Fibroblast of mammary gland (primary cell): ENCODE measurements around the gene C21orf58.
"Not testable (repeated sequence)": the region's sequence is repeated elsewhere in the genome, so short reads cannot be mapped to it uniquely, and the experiment has no call there.

Experiments used
- DNase-seq: peaks from one replicate; pipeline ENCODE4 v3.0.0-alpha.2; 2010; ENCODE audit warnings: low read depth
- H3K4me3 ChIP-seq: 2 replicates; pipeline ENCODE4 v1.5.1; 2011; ENCODE audit warnings: low read depth, mild to moderate bottlenecking, low read length, moderate library complexity; ENCODE audit not compliant: control insufficient read depth
- TF ChIP-seq, protein P1 (sequence below): conservative IDR thresholded peaks from 2 replicates; pipeline ENCODE4 v1.5.1; 2011; ENCODE audit warnings: low read depth, low read length, inconsistent platforms; ENCODE audit not compliant: control insufficient read depth, insufficient read depth

Gene C21orf58

DNA sequence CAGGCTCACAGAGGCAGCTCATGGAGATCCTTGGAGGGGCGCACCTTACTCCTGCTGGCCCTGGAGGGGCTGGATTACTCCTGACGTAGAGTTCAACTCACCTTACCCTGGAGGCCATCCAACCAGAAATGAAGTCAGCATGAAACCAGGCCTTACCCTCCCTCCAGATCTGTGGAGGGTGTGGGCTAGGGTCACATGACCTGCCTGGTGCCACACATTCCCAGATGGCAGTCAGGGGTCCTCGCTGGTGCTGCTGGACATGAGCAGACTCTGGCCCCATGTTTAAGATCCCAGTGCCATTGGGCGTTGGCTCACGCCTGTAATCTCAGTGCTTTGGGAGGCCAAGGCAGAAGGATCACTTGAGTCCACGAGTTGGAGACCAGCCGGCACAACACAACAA lies 4.5 kb downstream of the C21orf58 start:
- H3K4me3 ChIP-seq, result no peak overlapping the region
- DNase-seq, result no peak
- TF ChIP-seq, protein P1, sequence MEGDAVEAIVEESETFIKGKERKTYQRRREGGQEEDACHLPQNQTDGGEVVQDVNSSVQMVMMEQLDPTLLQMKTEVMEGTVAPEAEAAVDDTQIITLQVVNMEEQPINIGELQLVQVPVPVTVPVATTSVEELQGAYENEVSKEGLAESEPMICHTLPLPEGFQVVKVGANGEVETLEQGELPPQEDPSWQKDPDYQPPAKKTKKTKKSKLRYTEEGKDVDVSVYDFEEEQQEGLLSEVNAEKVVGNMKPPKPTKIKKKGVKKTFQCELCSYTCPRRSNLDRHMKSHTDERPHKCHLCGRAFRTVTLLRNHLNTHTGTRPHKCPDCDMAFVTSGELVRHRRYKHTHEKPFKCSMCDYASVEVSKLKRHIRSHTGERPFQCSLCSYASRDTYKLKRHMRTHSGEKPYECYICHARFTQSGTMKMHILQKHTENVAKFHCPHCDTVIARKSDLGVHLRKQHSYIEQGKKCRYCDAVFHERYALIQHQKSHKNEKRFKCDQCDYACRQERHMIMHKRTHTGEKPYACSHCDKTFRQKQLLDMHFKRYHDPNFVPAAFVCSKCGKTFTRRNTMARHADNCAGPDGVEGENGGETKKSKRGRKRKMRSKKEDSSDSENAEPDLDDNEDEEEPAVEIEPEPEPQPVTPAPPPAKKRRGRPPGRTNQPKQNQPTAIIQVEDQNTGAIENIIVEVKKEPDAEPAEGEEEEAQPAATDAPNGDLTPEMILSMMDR, result no peak

DNA sequence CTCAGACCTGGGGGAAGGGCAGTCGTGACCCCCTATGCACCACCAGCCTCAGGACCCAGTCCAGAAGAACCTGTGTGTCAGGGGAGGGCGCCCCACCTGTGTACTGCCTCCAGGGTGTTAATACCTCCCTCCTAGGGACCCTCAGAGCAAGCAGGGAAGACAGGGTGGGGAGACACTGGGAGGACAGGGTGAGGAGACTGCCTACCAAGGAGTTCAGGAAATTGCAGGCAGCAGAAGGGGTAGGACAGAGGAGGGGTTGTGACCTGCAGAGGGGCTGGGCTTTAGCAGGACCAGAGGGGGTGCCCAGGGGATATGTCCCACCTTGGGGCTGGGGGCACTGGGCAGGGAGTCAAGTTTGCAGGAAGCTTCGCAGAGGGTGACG lies 5.2 kb downstream of the C21orf58 start:
- TF ChIP-seq, protein P1, result no peak
- DNase-seq, result no peak
- no peak overlapping the region for H3K4me3 ChIP-seq

DNA sequence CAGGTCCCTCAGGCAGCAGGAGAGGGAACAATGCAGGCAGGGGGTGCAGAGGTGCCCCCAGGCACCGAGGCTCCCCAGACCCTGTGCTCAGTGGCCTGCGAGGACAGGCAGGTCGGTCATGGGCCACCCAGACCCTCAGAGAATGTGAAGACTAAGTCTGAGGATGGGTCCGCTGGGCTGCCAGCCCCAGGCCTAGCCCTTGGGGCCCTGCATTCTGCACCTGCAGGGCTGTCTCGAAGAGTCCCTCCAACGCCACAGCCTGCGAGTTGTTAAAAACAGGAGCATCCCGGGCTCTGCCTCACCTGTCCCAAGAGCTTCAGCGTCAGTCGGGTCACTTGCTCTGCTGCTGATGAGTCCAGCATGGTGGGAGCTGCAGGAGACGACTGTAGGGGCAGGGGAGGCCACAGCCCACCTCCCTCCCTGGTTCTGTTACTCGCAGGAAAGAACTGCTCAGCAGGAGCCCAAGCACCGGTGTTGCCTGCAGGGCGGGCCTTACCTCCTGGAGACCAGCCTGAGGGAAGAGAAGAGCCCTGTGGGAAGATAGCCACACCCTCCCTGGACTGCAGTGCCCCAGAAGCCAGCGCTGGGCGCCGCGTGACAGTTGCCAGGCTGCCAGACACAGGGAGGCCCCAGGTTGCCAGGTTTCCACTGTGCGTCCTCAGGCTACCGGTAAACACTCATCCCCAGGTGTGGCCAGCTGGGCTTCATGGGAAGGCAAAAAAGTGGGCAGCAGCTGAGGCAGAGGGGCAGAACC lies 5.8 kb downstream of the C21orf58 start:
- TF ChIP-seq, protein P1, result no peak
- DNase-seq, result no peak
- H3K4me3 ChIP-seq, result no peak overlapping the region

DNA sequence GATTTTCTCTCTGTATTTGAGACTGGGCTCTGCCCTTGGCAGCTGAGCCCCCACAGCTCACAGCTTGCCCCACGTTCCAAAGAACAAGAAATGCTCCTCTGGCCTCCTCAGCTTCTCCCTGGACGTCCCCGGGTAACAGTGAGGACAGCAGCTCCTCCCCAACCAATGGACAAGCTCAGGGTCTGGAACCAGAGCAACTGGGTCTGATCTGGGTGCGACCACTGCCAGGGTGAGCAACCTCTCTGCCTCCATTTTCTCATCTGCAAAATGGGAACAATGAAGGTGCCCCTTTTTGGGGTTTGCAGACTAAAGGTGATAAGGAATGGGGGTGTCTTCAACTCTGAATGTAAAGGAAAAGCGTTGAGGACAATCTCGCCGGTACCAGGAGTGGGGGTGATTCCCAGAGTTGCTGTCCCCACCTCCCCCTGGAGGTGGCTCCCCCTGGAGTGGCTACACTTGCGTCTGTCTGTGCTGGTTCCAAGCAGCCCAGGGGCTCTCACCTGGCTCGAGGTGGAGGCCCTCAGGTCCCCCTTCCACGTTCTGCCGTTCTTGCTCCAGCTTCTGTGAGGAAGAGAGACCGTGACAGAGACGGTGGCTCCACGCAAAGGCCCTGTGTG lies 6.9 kb downstream of the C21orf58 start:
- H3K4me3 ChIP-seq, result no peak overlapping the region
- no peak for DNase-seq
- TF ChIP-seq, protein P1, result no peak

DNA sequence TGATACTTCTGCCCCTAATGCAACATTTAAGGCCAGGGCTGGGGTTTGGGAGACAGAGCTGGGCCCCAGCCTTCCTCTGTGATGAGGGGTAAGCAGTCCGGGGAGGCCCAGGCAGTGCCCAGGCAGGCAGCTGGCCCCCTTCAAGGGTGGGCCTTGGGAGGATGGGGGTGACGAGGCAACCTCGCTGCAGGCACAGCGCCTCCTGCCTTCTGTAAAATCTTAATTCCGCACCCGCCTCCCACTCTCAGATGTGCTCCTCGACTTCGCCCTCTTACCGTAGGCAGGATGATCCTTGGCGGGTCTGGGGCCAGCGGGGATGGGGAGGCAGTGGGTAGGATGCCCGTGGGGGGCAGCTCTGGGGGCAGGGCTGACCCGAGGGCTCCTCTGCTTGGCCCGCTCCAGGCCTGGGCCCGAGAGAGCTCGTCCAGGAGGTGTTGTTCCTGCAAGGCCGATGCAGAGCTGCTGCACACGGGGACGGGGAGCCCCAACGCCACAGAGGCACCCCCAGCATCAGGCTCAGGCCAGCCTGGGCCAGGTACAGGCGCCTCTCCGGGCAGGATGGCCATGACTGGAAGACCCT lies 9.1 kb downstream of the C21orf58 start:
- TF ChIP-seq, protein P1, result no peak
- no peak overlapping the region for H3K4me3 ChIP-seq
- DNase-seq, result no peak

DNA sequence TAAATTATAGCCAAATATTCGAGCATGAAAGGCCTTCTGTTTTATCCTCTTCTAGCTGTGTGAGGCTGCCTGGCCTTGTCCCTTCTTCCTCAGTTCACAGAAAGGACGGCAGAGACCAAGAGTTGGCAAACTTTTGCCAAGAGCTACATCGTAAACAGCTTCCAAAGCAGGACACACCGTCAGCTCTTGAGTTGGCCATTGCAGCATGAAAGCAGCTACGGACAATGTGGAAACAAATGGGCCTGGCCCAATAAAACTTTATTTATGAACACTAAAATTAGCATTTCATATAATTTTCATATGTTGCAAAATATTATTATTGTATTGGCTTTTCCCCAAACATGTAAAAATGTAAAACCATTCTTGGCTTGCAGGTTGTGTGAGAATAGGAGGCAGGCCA lies 10.7 kb downstream of the C21orf58 start:
- TF ChIP-seq, protein P1, result no peak
- no peak for DNase-seq
- no peak overlapping the region for H3K4me3 ChIP-seq

DNA sequence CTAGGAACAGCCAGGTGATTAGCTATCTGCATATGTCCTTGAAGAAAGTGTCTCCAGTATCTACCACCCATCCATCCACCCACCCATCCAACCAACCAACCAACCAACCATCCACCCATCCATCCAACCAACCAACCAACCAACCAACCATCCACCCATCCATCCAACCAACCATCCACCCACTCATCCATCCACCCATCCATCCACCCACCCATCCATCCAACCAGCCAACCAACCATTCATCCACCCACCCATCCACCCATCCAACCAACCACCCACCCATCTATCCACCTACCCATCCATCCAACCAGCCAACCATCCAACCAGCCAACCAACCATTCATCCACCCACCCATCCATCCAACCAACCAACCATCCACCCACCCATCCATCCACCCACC lies 12.1 kb downstream of the C21orf58 start:
- H3K4me3 ChIP-seq, result no peak overlapping the region
- DNase-seq, result no peak
- TF ChIP-seq, protein P1, result no peak

DNA sequence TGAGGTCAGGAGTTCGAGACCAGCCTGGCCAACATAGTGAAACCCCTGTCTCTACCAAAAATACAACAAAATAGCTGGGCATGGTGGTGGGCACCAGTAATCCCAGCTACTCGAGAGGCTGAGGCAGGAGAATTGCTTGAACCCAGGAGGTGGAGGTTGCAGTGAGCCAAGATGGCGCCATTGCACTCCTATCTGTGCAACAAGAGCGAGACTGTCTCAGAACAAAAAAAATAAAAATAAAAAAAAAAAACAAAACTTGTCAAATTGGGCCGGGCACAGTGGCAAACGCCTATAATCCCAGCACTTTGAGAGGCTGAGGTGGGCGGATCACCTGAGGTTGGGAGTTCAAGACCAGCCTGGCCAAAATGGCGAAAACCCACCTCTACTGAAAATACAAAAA lies 13.4 kb downstream of the C21orf58 start:
- DNase-seq, H3K4me3 ChIP-seq: not testable (repeated sequence)
